Transverse colon (tissue), 4 donors: ENCODE results near the gene GDF9. TPM values are rescaled to one million over a fixed set of nuclear protein-coding genes. Genes with fewer than 3 reads are reported as not detected.

Source experiments
- DNase-seq: peaks from one replicate; pipeline ENCODE4 v3.0.0-alpha.2; 2019
- H3K27ac ChIP-seq, 4 donors: fragments of 200-600 bp; sonication (generic); 2 replicates each; pipeline ENCODE4 v1.5.1; 2016 to 2018; ENCODE audit warnings: inconsistent platforms in 4 of 4
- H3K27me3 ChIP-seq: fragments of 200-600 bp; sonication (generic); 2 replicates; pipeline ENCODE4 v1.5.1; 2017; ENCODE audit warnings: inconsistent platforms
- H3K36me3 ChIP-seq, 4 donors: fragments of 200-600 bp; sonication (generic); 2 replicates each; pipeline ENCODE4 v1.5.1; 2017 to 2019; ENCODE audit warnings: inconsistent platforms in 4 of 4
- H3K4me1 ChIP-seq, 4 donors: fragments of 200-600 bp; sonication (generic); 2 replicates each; pipeline ENCODE4 v1.5.1; 2017 to 2020; ENCODE audit warnings: inconsistent platforms in 4 of 4
- H3K4me3 ChIP-seq, 4 donors: fragments of 200-600 bp; sonication (generic); 1 replicate in 1 of 4; 2 replicates in 3 of 4; pipeline versions ENCODE4 v1.5.1 to v1.6.1; 2017 to 2019; ENCODE audit warnings: inconsistent platforms in 4 of 4
- H3K9me3 ChIP-seq, 2 donors: fragments of 200-600 bp; sonication (generic); 2 replicates each; pipeline ENCODE4 v1.5.1; 2017 to 2019; ENCODE audit warnings: inconsistent platforms in 2 of 2
- CTCF ChIP-seq, 5 experiments: fragments of 200-600 bp in 3 of 5; fragments of 450-650 bp in 2 of 5; sonication (generic) in 3 of 5; IDR thresholded peaks; 1 replicate in 2 of 5; 2 replicates in 3 of 5; pipeline ENCODE4 v1.5.1; 2016 to 2017; ENCODE audit warnings: antibody characterized with exemption in 5 of 5, inconsistent platforms in 3 of 5, mild to moderate bottlenecking in 2 of 5, moderate library complexity in 1 of 5
- EP300 ChIP-seq: sonication (generic); formaldehyde crosslinking; IDR thresholded peaks from one replicate; pipeline ENCODE4 v1.6.1; 2017; ENCODE audit warnings: antibody characterized with exemption, low read depth
- POLR2A ChIP-seq: fragments of 450-650 bp; IDR thresholded peaks from one replicate; pipeline ENCODE4 v1.6.1; 2016; ENCODE audit warnings: antibody characterized with exemption, mild to moderate bottlenecking, moderate library complexity
- POLR2AphosphoS5 ChIP-seq, 3 donors: sonication (generic); formaldehyde crosslinking; IDR thresholded peaks; one replicate each; pipeline ENCODE4 v1.6.1; 2016; ENCODE audit warnings: antibody characterized with exemption in 3 of 3
- WGBS, 2 donors: methylation state at CpG; one replicate each; pipeline ENCODE4 v1.1.5; 2018; ENCODE audit warnings: low coverage in 1 of 2; 5-methylcytosine and 5-hydroxymethylcytosine counted together
- in situ Hi-C, 4 donors: fragments of 200-750 bp; cut with MboI; loops; one replicate each; pipeline versions ENCODE4 v1.15.0 to v1.15.1; 2017; ENCODE audit warnings: low sequenced_read_pairs in 3 of 4, low pct_ligation_motif_present in 1 of 4, low pct_unique_long_range_greater_than_20kb in 1 of 4
- intact Hi-C: fragments of 100-400 bp; cut with DNase I; formaldehyde crosslinking; loops from one replicate; pipeline ENCODE4 v1.15.1; 2023; ENCODE audit warnings: low total_unique reads
- total RNA-seq, 4 donors: library from RNA; depleted of rRNA; stranded (reverse); fragments of >200 nt; gene quantifications; one replicate each; pipeline ENCODE4 v1.1.0, GENCODE V29; 2016

GDF9 gene
- total RNA-seq, 4 donors from 2014 or later, result 0.27 to 0.79 TPM; not detected in 2

GRCh38 chr5:132896685-132897084 lies 30.4 kb upstream of the GDF9 start:
- DNase-seq, result no peak
- no peak overlapping the region for H3K27ac ChIP-seq
- in situ Hi-C loops (no loop called here), intact Hi-C loops (no loop called here)
- no peaks in the 10 kb centered on the region for H3K4me1 ChIP-seq
- H3K27me3 ChIP-seq, result no peaks in the 10 kb centered on the region
- no peak overlapping the region for H3K4me3 ChIP-seq
- WGBS, 2 donors, result 63 to 77% methylated on average over 4 to 7 of the region's 7 CpGs
- H3K36me3 ChIP-seq, result peaks cover 0 to 68% (median 32%) of the 10 kb centered on the region in 4 donors
- TF ChIP-seq POLR2AphosphoS5 (IDR thresholded peaks at IDR 0.05), result no peak
- no peak for TF ChIP-seq CTCF (IDR thresholded peaks at IDR 0.05)
- no peak for TF ChIP-seq POLR2A
- no peak for TF ChIP-seq EP300
- H3K9me3 ChIP-seq, result no peaks in the 10 kb centered on the region

GRCh38 chr5:132895719-132896305 lies 29.5 kb upstream of the GDF9 start:
- in situ Hi-C loops, result no loop called here
- DNase-seq, result no peak
- no peak for TF ChIP-seq EP300
- TF ChIP-seq POLR2AphosphoS5 (IDR thresholded peaks at IDR 0.05), result no peak
- no peak for TF ChIP-seq CTCF (IDR thresholded peaks at IDR 0.05)
- no peak for TF ChIP-seq POLR2A
- WGBS, 2 donors, result 91 to 97% methylated on average over 4 of the region's 4 CpGs
- Histone ChIP-seq H3K36me3 (peaks cover 0 to 71% (median 35%) of the 10 kb centered on the region in 4 donors), H3K9me3 (no peaks in the 10 kb centered on the region), H3K4me3 (no peak overlapping the region), H3K4me1 (no peaks in the 10 kb centered on the region), H3K27ac (no peak overlapping the region), H3K27me3 (no peaks in the 10 kb centered on the region)
- intact Hi-C loops, result no loop called here

GRCh38 chr5:132890817-132891216 lies 24.5 kb upstream of the GDF9 start:
- peaks cover 0 to 6% (median 0%) of the 10 kb centered on the region in 4 donors for H3K4me1 ChIP-seq
- H3K27ac ChIP-seq, result no peak overlapping the region
- H3K4me3 ChIP-seq, result no peak overlapping the region
- intact Hi-C loops, result no loop called here
- no peak for DNase-seq
- WGBS, 2 donors, result 93 to 97% methylated on average over 4 of the region's 4 CpGs
- TF ChIP-seq CTCF (IDR thresholded peaks at IDR 0.05) (no peak), POLR2A (no peak), POLR2AphosphoS5 (IDR thresholded peaks at IDR 0.05) (no peak), EP300 (no peak)
- peaks cover 0 to 84% (median 34%) of the 10 kb centered on the region in 4 donors for H3K36me3 ChIP-seq
- in situ Hi-C loops, result no loop called here
- H3K27me3 ChIP-seq, result no peaks in the 10 kb centered on the region
- H3K9me3 ChIP-seq, result no peaks in the 10 kb centered on the region

- Histone ChIP-seq H3K4me3 (no peak overlapping the region), H3K9me3 (no peaks in the 10 kb centered on the region), H3K4me1 (peaks cover 0 to 6% (median 0%) of the 10 kb centered on the region in 4 donors), H3K36me3 (peaks cover 0 to 91% (median 29%) of the 10 kb centered on the region in 4 donors), H3K27ac (no peak overlapping the region), H3K27me3 (no peaks in the 10 kb centered on the region)
- in situ Hi-C loops, result loop anchor here in 1 of 4 donors (10.0 kb wide), 1 partner anchor 55 kb away; the partner anchor contains the start of gene SHROOM1
- intact Hi-C loops, result no loop called here
- DNase-seq, result no peak
- TF ChIP-seq POLR2AphosphoS5 (IDR thresholded peaks at IDR 0.05) (no peak), EP300 (no peak), POLR2A (no peak), CTCF (IDR thresholded peaks at IDR 0.05) (no peak)
Measured at GRCh38 chr5:132889501-132889900, 23.2 kb upstream of the GDF9 start.
